Fibroblast of lung (primary cell): Measurements from ENCODE around the gene PLAAT4. TPM values are rescaled to one million over a fixed set of nuclear protein-coding genes. Genes with fewer than 3 reads are reported as not detected.

Source experiments
- DNase-seq, 2 donors: peaks; one replicate each; pipeline versions ENCODE4 v3.0.0 to v3.0.0-alpha.2; 2010; ENCODE audit warnings: low read depth in 2 of 2
- H2AFZ ChIP-seq: 2 replicates; pipeline ENCODE4 v1.5.1; 2012; ENCODE audit warnings: low read length, control low read depth, inconsistent platforms
- H3K27ac ChIP-seq: 2 replicates; pipeline ENCODE4 v1.5.1; 2011; ENCODE audit warnings: low read length, control low read depth; ENCODE audit not compliant: insufficient read depth
- H3K27me3 ChIP-seq: 2 replicates; pipeline ENCODE4 v1.5.1; 2011; ENCODE audit warnings: mild to moderate bottlenecking, low read length; ENCODE audit not compliant: control insufficient read depth, insufficient read depth
- H3K36me3 ChIP-seq: 2 replicates; pipeline ENCODE4 v1.5.1; 2011; ENCODE audit warnings: low read length; ENCODE audit not compliant: control insufficient read depth, insufficient read depth
- H3K4me1 ChIP-seq: 2 replicates; pipeline ENCODE4 v1.5.1; 2011; ENCODE audit warnings: low read length; ENCODE audit not compliant: control insufficient read depth, insufficient read depth; ENCODE audit errors: extremely low read depth
- H3K4me2 ChIP-seq: 2 replicates; pipeline ENCODE4 v1.5.1; 2011; ENCODE audit warnings: low read length, control low read depth; ENCODE audit not compliant: insufficient read depth; ENCODE audit errors: extremely low read depth
- H3K4me3 ChIP-seq, 4 experiments: fragments of 200-600 bp in 1 of 4; sonication (generic) in 1 of 4; replicated peaks in 1 of 4; 2 replicates each; pipeline ENCODE4 v1.5.1; 2011 to 2016; ENCODE audit warnings: low read length in 4 of 4, low read depth in 3 of 4, mild to moderate bottlenecking in 3 of 4, control low read depth in 2 of 4, inconsistent platforms in 1 of 4, mixed read lengths in 1 of 4; ENCODE audit not compliant: insufficient read depth in 1 of 4; ENCODE audit errors: control extremely low read depth in 1 of 4
- H3K79me2 ChIP-seq: 2 replicates; pipeline ENCODE4 v1.5.1; 2012; ENCODE audit warnings: mild to moderate bottlenecking, low read length, inconsistent platforms; ENCODE audit not compliant: control insufficient read depth, insufficient read depth
- H3K9ac ChIP-seq: 2 replicates; pipeline ENCODE4 v1.5.1; 2011; ENCODE audit warnings: mild to moderate bottlenecking, low read length, control low read depth; ENCODE audit not compliant: insufficient read depth
- H3K9me3 ChIP-seq: 2 replicates; pipeline ENCODE4 v1.5.1; 2012; ENCODE audit warnings: low read depth, low read length; ENCODE audit not compliant: control insufficient read depth, insufficient read depth
- H4K20me1 ChIP-seq: 2 replicates; pipeline ENCODE4 v1.5.1; 2011; ENCODE audit warnings: low read length; ENCODE audit not compliant: control insufficient read depth, insufficient read depth; ENCODE audit errors: extremely low read depth
- EZH2 ChIP-seq: IDR thresholded peaks from 2 replicates; pipeline ENCODE4 v1.5.1; 2012; ENCODE audit warnings: low read length, control low read depth, mild to moderate bottlenecking; ENCODE audit errors: missing control alignments
- polyA plus RNA-seq, 2 donors: library from polyadenylated mRNA; depleted of rRNA in 1 of 2; stranded (reverse) in 1 of 2; unstranded in 1 of 2; fragments of >200 nt; gene quantifications; 2 replicates each; pipeline ENCODE4 v1.2.1, GENCODE V29; 2011 to 2012; ENCODE audit warnings: missing spikeins in 1 of 2
- total RNA-seq: library from RNA; depleted of rRNA; stranded (reverse); fragments of >200 nt; gene quantifications from 2 replicates; pipeline ENCODE4 v1.2.1, GENCODE V29; 2014
- TF ChIP-seq, protein P1 (sequence below), 2 donors: IDR thresholded peaks in 1 of 2; conservative IDR thresholded peaks in 1 of 2; 1 replicate in 1 of 2; 2 replicates in 1 of 2; pipeline ENCODE4 v1.5.1; 2011 to 2012; ENCODE audit warnings: low read length in 2 of 2, control low read depth in 1 of 2, inconsistent platforms in 1 of 2, low read depth in 1 of 2, mild to moderate bottlenecking in 1 of 2

Gene PLAAT4
- total and polyA plus RNA-seq, 2 donors (not counting 1 experiment from before 2014, with no cell fraction given) = 47.4 to 85.7 TPM

DNA sequence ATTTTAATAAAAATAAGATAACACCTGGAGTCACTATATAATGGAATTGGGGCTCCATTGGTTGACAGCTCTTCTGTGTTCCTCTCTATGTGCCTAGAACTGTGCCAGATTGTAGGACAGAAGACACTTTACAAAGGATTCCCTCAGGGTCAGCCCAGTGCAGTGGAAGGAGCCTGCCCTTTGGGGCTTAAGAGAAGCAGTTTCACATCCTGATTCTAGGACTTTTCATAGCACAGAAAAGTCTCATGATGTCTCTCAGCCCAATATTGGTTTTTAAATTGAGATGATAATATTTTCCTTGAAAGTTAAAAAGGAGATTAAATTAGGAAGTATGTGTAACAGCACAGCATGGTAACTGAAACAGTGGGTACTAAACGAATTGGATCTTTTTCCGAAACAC, 7.1 kb downstream of the PLAAT4 start:
- Histone ChIP-seq H3K4me3 (no peak overlapping the region), H4K20me1 (no peaks in the 10 kb centered on the region), H3K9ac (no peak overlapping the region), H3K36me3 (no peaks in the 10 kb centered on the region), H3K4me2 (no peak overlapping the region), H3K27ac (no peak overlapping the region), H3K9me3 (no peaks in the 10 kb centered on the region), H3K4me1 (no peaks in the 10 kb centered on the region), H3K27me3 (no peaks in the 10 kb centered on the region), H2AFZ (no peak overlapping the region), H3K79me2 (no peaks in the 10 kb centered on the region)
- no peak for DNase-seq
- TF ChIP-seq, protein P1, sequence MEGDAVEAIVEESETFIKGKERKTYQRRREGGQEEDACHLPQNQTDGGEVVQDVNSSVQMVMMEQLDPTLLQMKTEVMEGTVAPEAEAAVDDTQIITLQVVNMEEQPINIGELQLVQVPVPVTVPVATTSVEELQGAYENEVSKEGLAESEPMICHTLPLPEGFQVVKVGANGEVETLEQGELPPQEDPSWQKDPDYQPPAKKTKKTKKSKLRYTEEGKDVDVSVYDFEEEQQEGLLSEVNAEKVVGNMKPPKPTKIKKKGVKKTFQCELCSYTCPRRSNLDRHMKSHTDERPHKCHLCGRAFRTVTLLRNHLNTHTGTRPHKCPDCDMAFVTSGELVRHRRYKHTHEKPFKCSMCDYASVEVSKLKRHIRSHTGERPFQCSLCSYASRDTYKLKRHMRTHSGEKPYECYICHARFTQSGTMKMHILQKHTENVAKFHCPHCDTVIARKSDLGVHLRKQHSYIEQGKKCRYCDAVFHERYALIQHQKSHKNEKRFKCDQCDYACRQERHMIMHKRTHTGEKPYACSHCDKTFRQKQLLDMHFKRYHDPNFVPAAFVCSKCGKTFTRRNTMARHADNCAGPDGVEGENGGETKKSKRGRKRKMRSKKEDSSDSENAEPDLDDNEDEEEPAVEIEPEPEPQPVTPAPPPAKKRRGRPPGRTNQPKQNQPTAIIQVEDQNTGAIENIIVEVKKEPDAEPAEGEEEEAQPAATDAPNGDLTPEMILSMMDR (conservative IDR thresholded peaks at IDR 0.05 in 1 of 2, IDR thresholded peaks at IDR 0.05 in 1 of 2; ENCODE audit: low read depth in 1 of 2, low read length in 2 of 2) = no peak
- no peak for TF ChIP-seq EZH2

- Histone ChIP-seq H3K4me1 (no peaks in the 10 kb centered on the region), H3K4me2 (no peak overlapping the region), H4K20me1 (no peaks in the 10 kb centered on the region), H3K9me3 (no peaks in the 10 kb centered on the region), H3K79me2 (no peaks in the 10 kb centered on the region), H3K27ac (no peak overlapping the region), H3K4me3 (no peak overlapping the region), H3K9ac (no peak overlapping the region), H3K27me3 (no peaks in the 10 kb centered on the region), H2AFZ (no peak overlapping the region), H3K36me3 (no peaks in the 10 kb centered on the region)
- no peak for TF ChIP-seq EZH2
- TF ChIP-seq, protein P1 (conservative IDR thresholded peaks at IDR 0.05 in 1 of 2, IDR thresholded peaks at IDR 0.05 in 1 of 2; ENCODE audit: low read depth in 1 of 2, low read length in 2 of 2) = no peak
- no peak for DNase-seq
Observed at GRCh38 chr11:63547061-63547460, 10.5 kb downstream of the PLAAT4 start.

GRCh38 chr11:63548178-63548577, 11.6 kb downstream of the PLAAT4 start:
- no peak overlapping the region for H3K4me3 ChIP-seq
- no peak overlapping the region for H3K9ac ChIP-seq
- H4K20me1 ChIP-seq = no peaks in the 10 kb centered on the region
- H3K79me2 ChIP-seq = no peaks in the 10 kb centered on the region
- TF ChIP-seq, protein P1 (conservative IDR thresholded peaks at IDR 0.05 in 1 of 2, IDR thresholded peaks at IDR 0.05 in 1 of 2; ENCODE audit: low read depth in 1 of 2, low read length in 2 of 2) = no peak
- no peak for TF ChIP-seq EZH2
- no peak overlapping the region for H3K4me2 ChIP-seq
- no peaks in the 10 kb centered on the region for H3K27me3 ChIP-seq
- no peaks in the 10 kb centered on the region for H3K4me1 ChIP-seq
- no peaks in the 10 kb centered on the region for H3K9me3 ChIP-seq
- no peak for DNase-seq
- no peak overlapping the region for H2AFZ ChIP-seq
- H3K36me3 ChIP-seq = no peaks in the 10 kb centered on the region
- no peak overlapping the region for H3K27ac ChIP-seq
